Colonic mucosa (tissue), 4 donors: ENCODE data around the gene GRAP. TPM values are rescaled to one million over a fixed set of nuclear protein-coding genes. Genes with fewer than 3 reads are reported as not detected.

Experiments
- DNase-seq: peaks from one replicate; pipeline ENCODE4 v3.0.0-alpha.2; 2020
- H3K27ac ChIP-seq: fragments of 200-600 bp; one replicate; pipeline ENCODE4 v1.8.0; 2021
- H3K27me3 ChIP-seq: fragments of 200-600 bp; one replicate; pipeline ENCODE4 v1.8.0; 2021
- H3K36me3 ChIP-seq: fragments of 200-600 bp; one replicate; pipeline ENCODE4 v1.8.0; 2021
- H3K4me1 ChIP-seq: fragments of 200-600 bp; one replicate; pipeline ENCODE4 v1.8.0; 2021; ENCODE audit warnings: mild to moderate bottlenecking
- H3K4me3 ChIP-seq: fragments of 200-600 bp; one replicate; pipeline ENCODE4 v1.8.0; 2021
- H3K9ac ChIP-seq, 2 donors: one replicate each; pipeline ENCODE4 v1.7.0; 2013; ENCODE audit warnings: control low read depth in 2 of 2, low read depth in 2 of 2, low read length in 2 of 2
- H3K9me3 ChIP-seq: fragments of 200-600 bp; one replicate; pipeline ENCODE4 v1.8.0; 2021
- CTCF ChIP-seq: fragments of 200-600 bp; IDR thresholded peaks from one replicate; pipeline ENCODE4 v1.8.0; 2022; ENCODE audit warnings: antibody characterized with exemption, mild to moderate bottlenecking
- intact Hi-C: fragments of 100-400 bp; cut with DNase I; formaldehyde crosslinking; loops from one replicate; pipeline ENCODE4 v1.14.1; 2022
- total RNA-seq, 2 donors: library from RNA; stranded (reverse); fragmentation: NEBNext Ultra II Directional in 1 of 2; extraction: Animal tissue kit (Norgen Biotek cat#: 25700) in 1 of 2; gene quantifications; one replicate each; pipeline ENCODE4 v1.2.1, GENCODE V29; 2021
- donor health status: healthy.
- donor health status: DM: no; HTN: no; CAD: no.
- donor health status: DM: no; HTN: no; CAD: no.

Gene GRAP
- total RNA-seq, 2 donors from 2014 or later, result 0.93 to 1.1 TPM

- no peak for TF ChIP-seq CTCF
- intact Hi-C loops, result no loop called here
- no peak overlapping the region for H3K9ac ChIP-seq
- no peaks in the 10 kb centered on the region for H3K9me3 ChIP-seq
- H3K27ac ChIP-seq, result no peak overlapping the region
- H3K36me3 ChIP-seq, result no peaks in the 10 kb centered on the region
- H3K4me3 ChIP-seq, result no peak overlapping the region
- H3K27me3 ChIP-seq, result no peaks in the 10 kb centered on the region
- no peak for DNase-seq
- H3K4me1 ChIP-seq, result peaks cover 4% of the 10 kb centered on the region
These were observed 30.5 kb downstream of the GRAP start for GRCh38 chr17:19016297-19016696.

DNA sequence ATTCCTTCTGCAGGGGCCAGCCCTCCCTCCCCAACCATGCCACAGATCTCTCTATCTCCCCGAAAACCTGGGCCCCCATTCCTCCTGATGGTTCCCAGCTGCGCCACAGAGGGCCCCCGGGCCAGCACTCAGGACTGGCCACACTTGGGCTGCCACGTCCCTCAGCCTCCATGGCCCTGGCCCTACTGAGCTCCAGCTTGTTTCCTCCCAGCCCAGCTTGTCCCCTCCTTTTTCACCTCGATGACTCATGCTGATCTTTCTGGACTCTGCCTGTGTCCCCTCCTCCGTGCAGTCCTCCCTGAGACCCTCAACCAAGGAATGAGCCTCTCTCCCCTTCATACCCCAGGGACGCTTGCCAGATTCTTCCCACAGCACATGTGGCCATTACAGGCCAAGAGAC is 31.3 kb downstream of the GRAP start:
- Histone ChIP-seq H3K9me3 (no peaks in the 10 kb centered on the region), H3K9ac (no peak overlapping the region), H3K27ac (no peak overlapping the region), H3K27me3 (no peaks in the 10 kb centered on the region), H3K4me3 (no peak overlapping the region), H3K4me1 (peaks cover 4% of the 10 kb centered on the region), H3K36me3 (no peaks in the 10 kb centered on the region)
- no peak for TF ChIP-seq CTCF
- no peak for DNase-seq
- intact Hi-C loops, result no loop called here

- intact Hi-C loops, result no loop called here
- DNase-seq, result no peak
- no peak overlapping the region for H3K27ac ChIP-seq
These were observed 32.0 kb downstream of the GRAP start for GRCh38 chr17:19014628-19015215.

GRCh38 chr17:19013806-19014627 is 32.7 kb downstream of the GRAP start:
- H3K27ac ChIP-seq, result no peak overlapping the region
- no peak for DNase-seq

More at GRCh38 chr17:19014628-19015215, 32.0 kb downstream of the GRAP start:
- Histone ChIP-seq H3K9ac (no peak overlapping the region), H3K36me3 (no peaks in the 10 kb centered on the region), H3K9me3 (no peaks in the 10 kb centered on the region), H3K27me3 (no peaks in the 10 kb centered on the region), H3K4me1 (peaks cover 4% of the 10 kb centered on the region), H3K4me3 (no peak overlapping the region)
- TF ChIP-seq CTCF, result no peak

GRCh38 chr17:19013226-19013625 is 33.5 kb downstream of the GRAP start:
- no peaks in the 10 kb centered on the region for H3K9me3 ChIP-seq
- no peak for DNase-seq
- peaks cover 4% of the 10 kb centered on the region for H3K4me1 ChIP-seq

More at GRCh38 chr17:19013806-19014627, 32.7 kb downstream of the GRAP start:
- Histone ChIP-seq H3K36me3 (no peaks in the 10 kb centered on the region), H3K9ac (no peak overlapping the region), H3K4me3 (no peak overlapping the region), H3K4me1 (peaks cover 4% of the 10 kb centered on the region), H3K27me3 (no peaks in the 10 kb centered on the region), H3K9me3 (no peaks in the 10 kb centered on the region)
- TF ChIP-seq CTCF, result no peak
- intact Hi-C loops, result no loop called here

More at GRCh38 chr17:19013226-19013625, 33.5 kb downstream of the GRAP start:
- no peak overlapping the region for H3K4me3 ChIP-seq
- no peaks in the 10 kb centered on the region for H3K27me3 ChIP-seq
- intact Hi-C loops, result no loop called here
- no peak overlapping the region for H3K27ac ChIP-seq
- no peaks in the 10 kb centered on the region for H3K36me3 ChIP-seq
- TF ChIP-seq CTCF, result no peak
- no peak overlapping the region for H3K9ac ChIP-seq
